RWPE1 (cell line): ENCODE data around the gene ADH4.

Experiments
- CTCF ChIA-PET: fragments of 350-600 bp; sonication (Branson Sonifier 250); formaldehyde crosslinking; extraction: SDS; loops from one replicate; lab custom pipeline; 2021; lab: Yijun Ruan, JAX
- POLR2A ChIA-PET: fragments of 400-600 bp; formaldehyde crosslinking; extraction: SDS; loops from one replicate; lab custom pipeline; 2020; ENCODE audit warnings: antibody characterized with exemption; ENCODE audit not compliant: low non-redundant PET; lab: Yijun Ruan, JAX
- DNase-seq: peaks from one replicate; pipeline ENCODE4 v3.0.0; 2012; ENCODE audit warnings: low spot score
- H3K27ac ChIP-seq: fragments of 450-650 bp; 2 replicates; pipeline ENCODE4 v1.5.1; 2017
- CTCF ChIP-seq: fragments of 450-650 bp; conservative IDR thresholded peaks from 2 replicates; pipeline ENCODE4 v1.5.1; 2017; ENCODE audit warnings: low read depth, mild to moderate bottlenecking

The ADH4 gene

GRCh38 chr4:99156992-99157391 lies 12.9 kb upstream of the ADH4 start:
- CTCF ChIA-PET: no interaction called here

DNA sequence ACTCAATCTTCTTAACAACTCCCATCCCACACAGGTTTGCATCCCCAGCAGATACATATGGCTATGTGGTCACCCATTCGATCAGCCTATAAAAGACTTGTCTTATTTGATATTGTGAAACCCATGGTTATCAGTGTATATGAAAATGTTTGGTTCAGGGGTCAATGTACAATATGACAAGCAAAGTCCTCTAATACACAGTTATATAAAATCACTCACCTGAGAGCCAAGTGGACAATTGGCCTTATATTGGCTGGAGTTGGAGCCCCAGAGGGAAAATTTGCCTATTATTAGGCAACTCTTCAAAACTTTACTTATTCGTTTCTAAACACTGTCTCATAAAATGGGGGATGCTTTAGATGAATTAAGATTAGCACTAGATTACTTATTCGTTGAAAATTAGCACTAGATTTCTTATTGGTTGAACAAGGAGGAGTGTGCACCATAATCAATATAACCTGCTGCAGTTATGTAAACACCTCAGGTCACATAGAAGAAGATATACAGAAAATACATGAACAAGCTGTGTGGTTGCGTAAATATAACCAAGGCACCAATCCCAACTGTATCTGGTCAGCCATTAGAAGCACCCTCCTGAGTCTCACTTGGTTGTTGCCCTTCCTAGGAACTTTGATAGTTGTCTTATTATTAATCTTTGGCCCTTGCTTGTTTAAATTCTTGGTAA lies 10.7 kb upstream of the ADH4 start:
- TF ChIP-seq CTCF: no peak
- no peak for DNase-seq
- H3K27ac ChIP-seq: no peak overlapping the region
- ChIA-PET CTCF (no interaction called here), POLR2A (no interaction called here)

More at GRCh38 chr4:99156992-99157391, 12.9 kb upstream of the ADH4 start:
- no peak overlapping the region for H3K27ac ChIP-seq
- TF ChIP-seq CTCF: no peak
- DNase-seq: no peak
- POLR2A ChIA-PET: no interaction called here

GRCh38 chr4:99151995-99152394 lies 7.9 kb upstream of the ADH4 start:
- DNase-seq: no peak
- POLR2A ChIA-PET: no interaction called here
- TF ChIP-seq CTCF: no peak

GRCh38 chr4:99151452-99151851 lies 7.4 kb upstream of the ADH4 start:
- CTCF ChIA-PET: no interaction called here
- no peak for DNase-seq

More at GRCh38 chr4:99151995-99152394, 7.9 kb upstream of the ADH4 start:
- no peak overlapping the region for H3K27ac ChIP-seq
- CTCF ChIA-PET: no interaction called here

GRCh38 chr4:99149426-99150019 lies 5.4 kb upstream of the ADH4 start:
- DNase-seq: no peak
- no peak overlapping the region for H3K27ac ChIP-seq
- CTCF ChIA-PET: no interaction called here
- POLR2A ChIA-PET: no interaction called here
- no peak for TF ChIP-seq CTCF

More at GRCh38 chr4:99151452-99151851, 7.4 kb upstream of the ADH4 start:
- POLR2A ChIA-PET: no interaction called here
- no peak for TF ChIP-seq CTCF
- no peak overlapping the region for H3K27ac ChIP-seq

- CTCF ChIA-PET: no interaction called here
- no peak for DNase-seq
- POLR2A ChIA-PET: no interaction called here
- no peak overlapping the region for H3K27ac ChIP-seq
- no peak for TF ChIP-seq CTCF
Measured at GRCh38 chr4:99148550-99148949, 4.5 kb upstream of the ADH4 start.
